ENCODE results near the gene CAMTA1. TPM values are rescaled to one million over a fixed set of nuclear protein-coding genes. Genes with fewer than 3 reads are reported as not detected.

The CAMTA1 gene
- total RNA-seq, 1 donor from 2014 or later, result 77.6 TPM

DNA sequence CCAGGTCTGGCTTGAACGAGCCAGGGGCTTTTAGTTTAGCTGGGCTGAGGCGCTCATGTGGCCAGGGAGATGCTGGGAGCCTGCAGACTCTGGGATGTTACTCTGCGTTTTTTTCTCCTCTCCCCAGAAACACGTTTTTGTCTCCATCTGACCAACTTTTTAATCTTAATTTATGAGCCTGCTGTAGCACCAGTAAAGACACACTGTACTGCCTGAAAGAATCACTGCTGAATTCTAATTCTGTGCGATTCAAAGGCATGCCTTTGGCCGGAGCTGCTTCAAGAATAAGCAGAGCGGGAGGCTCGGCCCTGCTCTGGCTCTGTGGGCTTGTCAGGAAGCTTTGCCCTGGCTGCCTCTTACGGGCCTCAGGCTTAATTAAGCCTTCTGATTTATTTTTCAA, 129.5 kb downstream of the CAMTA1 start:
- FAIRE-seq, result no peak
- no peaks in the 10 kb centered on the region for H3K36me3 Mint-ChIP-seq (ENCODE audit: low read depth, unreplicated experiment)
- peaks cover 9% of the 10 kb centered on the region for H3K9me3 Mint-ChIP-seq (ENCODE audit: unreplicated experiment)
- Histone ChIP-seq H3K27me3 (ENCODE audit: insufficient read depth, low read length) (no peaks in the 10 kb centered on the region), H3K27ac (ENCODE audit: low read depth, low read length) (no peak overlapping the region), H2AFZ (ENCODE audit: low read depth, low read length) (no peak overlapping the region), H3K4me3 (ENCODE audit: insufficient read depth, low read depth, low read length) (no peak overlapping the region), H3K4me1 (ENCODE audit: insufficient read depth, low read length) (no peaks in the 10 kb centered on the region), H3K9me3 (ENCODE audit: insufficient read depth, low read depth, low read length) (peaks cover 3% of the 10 kb centered on the region), H4K20me1 (ENCODE audit: insufficient read depth, low read length) (no peaks in the 10 kb centered on the region), H3K4me2 (ENCODE audit: low read length) (no peak overlapping the region), H3K79me2 (ENCODE audit: insufficient read depth, low read length) (no peaks in the 10 kb centered on the region), H3K9ac (ENCODE audit: low read length) (no peak overlapping the region), H3K36me3 (ENCODE audit: insufficient read depth, low read length) (no peaks in the 10 kb centered on the region)
- H3K27me3 Mint-ChIP-seq (ENCODE audit: low read depth, unreplicated experiment), result peaks cover 12% of the 10 kb centered on the region
- no peak overlapping the region for H3K4me3 Mint-ChIP-seq (ENCODE audit: unreplicated experiment)
- H3K27ac Mint-ChIP-seq (ENCODE audit: unreplicated experiment), result no peak overlapping the region
- no peak for TF ChIP-seq EZH2 (IDR thresholded peaks at IDR 0.05; ENCODE audit: insufficient read depth, low read length)
- no peak for TF ChIP-seq CTCF (IDR thresholded peaks at IDR 0.05; ENCODE audit: insufficient read depth, low read depth, low read length)
- H3K4me1 Mint-ChIP-seq (ENCODE audit: low read depth, unreplicated experiment), result no peaks in the 10 kb centered on the region
- no peak for DNase-seq (ENCODE audit: low read depth)

DNA sequence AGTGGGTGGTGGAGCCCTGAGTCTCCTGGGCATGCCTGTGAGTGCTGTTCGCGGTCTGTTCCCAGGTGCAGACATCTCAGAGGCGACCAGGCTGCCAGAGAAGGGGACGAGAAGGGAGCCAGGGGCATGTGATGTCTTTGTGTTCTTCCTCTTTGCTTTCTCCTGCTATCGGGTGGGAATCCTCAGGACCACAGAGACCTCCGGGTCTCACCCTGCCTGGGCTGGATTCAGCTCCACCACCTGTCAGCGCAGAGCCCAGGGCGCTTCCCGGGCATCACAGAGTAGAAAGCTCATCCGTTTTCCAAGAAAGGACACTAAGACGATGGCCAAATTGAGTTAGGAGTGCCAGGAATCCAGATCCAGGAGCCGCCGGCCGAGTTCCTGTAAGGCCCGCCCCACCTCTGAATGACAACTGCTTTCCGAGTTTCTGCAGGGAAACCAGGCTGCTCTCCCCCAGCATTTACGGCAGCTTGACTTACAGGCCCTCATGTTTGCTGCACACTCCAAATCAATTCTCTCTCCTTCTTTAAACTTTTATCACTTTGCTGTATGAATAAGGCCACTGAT, 130.8 kb downstream of the CAMTA1 start:
- no peaks in the 10 kb centered on the region for H3K79me2 ChIP-seq (ENCODE audit: insufficient read depth, low read length)
- peaks cover 3% of the 10 kb centered on the region for H3K9me3 ChIP-seq (ENCODE audit: insufficient read depth, low read depth, low read length)
- DNase-seq (ENCODE audit: low read depth), result no peak
- no peak overlapping the region for H2AFZ ChIP-seq (ENCODE audit: low read depth, low read length)
- FAIRE-seq, result no peak
- Mint-ChIP-seq H3K4me3 (ENCODE audit: unreplicated experiment) (no peak overlapping the region), H3K36me3 (ENCODE audit: low read depth, unreplicated experiment) (no peaks in the 10 kb centered on the region), H3K4me1 (ENCODE audit: low read depth, unreplicated experiment) (no peaks in the 10 kb centered on the region), H3K27me3 (ENCODE audit: low read depth, unreplicated experiment) (peaks cover 12% of the 10 kb centered on the region), H3K9me3 (ENCODE audit: unreplicated experiment) (peaks cover 17% of the 10 kb centered on the region), H3K27ac (ENCODE audit: unreplicated experiment) (no peak overlapping the region)
- H4K20me1 ChIP-seq (ENCODE audit: insufficient read depth, low read length), result no peaks in the 10 kb centered on the region
- H3K4me2 ChIP-seq (ENCODE audit: low read length), result no peak overlapping the region
- H3K36me3 ChIP-seq (ENCODE audit: insufficient read depth, low read length), result no peaks in the 10 kb centered on the region
- H3K4me3 ChIP-seq (ENCODE audit: insufficient read depth, low read depth, low read length), result no peak overlapping the region
- H3K27me3 ChIP-seq (ENCODE audit: insufficient read depth, low read length), result no peaks in the 10 kb centered on the region
- no peak overlapping the region for H3K9ac ChIP-seq (ENCODE audit: low read length)
- no peak overlapping the region for H3K27ac ChIP-seq (ENCODE audit: low read depth, low read length)
- no peaks in the 10 kb centered on the region for H3K4me1 ChIP-seq (ENCODE audit: insufficient read depth, low read length)
- TF ChIP-seq EZH2 (IDR thresholded peaks at IDR 0.05; ENCODE audit: insufficient read depth, low read length) (no peak), CTCF (IDR thresholded peaks at IDR 0.05; ENCODE audit: insufficient read depth, low read depth, low read length) (no peak)

- peaks cover 9% of the 10 kb centered on the region for H3K27me3 Mint-ChIP-seq (ENCODE audit: low read depth, unreplicated experiment)
- Histone ChIP-seq H3K27me3 (ENCODE audit: insufficient read depth, low read length) (no peaks in the 10 kb centered on the region), H3K4me3 (ENCODE audit: insufficient read depth, low read depth, low read length) (no peak overlapping the region), H3K9me3 (ENCODE audit: insufficient read depth, low read depth, low read length) (peaks cover 3% of the 10 kb centered on the region), H3K4me2 (ENCODE audit: low read length) (no peak overlapping the region), H3K36me3 (ENCODE audit: insufficient read depth, low read length) (no peaks in the 10 kb centered on the region), H3K9ac (ENCODE audit: low read length) (no peak overlapping the region), H4K20me1 (ENCODE audit: insufficient read depth, low read length) (no peaks in the 10 kb centered on the region), H3K4me1 (ENCODE audit: insufficient read depth, low read length) (no peaks in the 10 kb centered on the region), H2AFZ (ENCODE audit: low read depth, low read length) (no peak overlapping the region), H3K27ac (ENCODE audit: low read depth, low read length) (no peak overlapping the region), H3K79me2 (ENCODE audit: insufficient read depth, low read length) (no peaks in the 10 kb centered on the region)
- DNase-seq (ENCODE audit: low read depth) (no peak), FAIRE-seq (no peak)
- TF ChIP-seq CTCF (IDR thresholded peaks at IDR 0.05; ENCODE audit: insufficient read depth, low read depth, low read length) (no peak), EZH2 (IDR thresholded peaks at IDR 0.05; ENCODE audit: insufficient read depth, low read length) (no peak)
- H3K4me3 Mint-ChIP-seq (ENCODE audit: unreplicated experiment), result no peak overlapping the region
- H3K4me1 Mint-ChIP-seq (ENCODE audit: low read depth, unreplicated experiment), result no peaks in the 10 kb centered on the region
- H3K9me3 Mint-ChIP-seq (ENCODE audit: unreplicated experiment), result peaks cover 22% of the 10 kb centered on the region
- no peak overlapping the region for H3K27ac Mint-ChIP-seq (ENCODE audit: unreplicated experiment)
- H3K36me3 Mint-ChIP-seq (ENCODE audit: low read depth, unreplicated experiment), result no peaks in the 10 kb centered on the region
Observed at GRCh38 chr1:6917067-6917466, 131.8 kb downstream of the CAMTA1 start.

Measured in astrocyte (in vitro differentiated cells and primary cell).